ENCODE measurements around the gene ABCB1. TPM values are rescaled to one million over a fixed set of nuclear protein-coding genes. Genes with fewer than 3 reads are reported as not detected.

The ABCB1 gene
- total and polyA plus RNA-seq, 2 experiments from 2014 or later, result 0.53 to 0.80 TPM

GRCh38 chr7:87512906-87513305 is 87.8 kb downstream of the ABCB1 start:
- no peak overlapping the region for H3K4me3 Mint-ChIP-seq
- H3K27me3 Mint-ChIP-seq (ENCODE audit: insufficient read depth, low read depth, poor library complexity), result peaks cover 2% of the 10 kb centered on the region
- H3K36me3 Mint-ChIP-seq (ENCODE audit: low read depth), result no peaks in the 10 kb centered on the region
- no peaks in the 10 kb centered on the region for H3K36me3 ChIP-seq (ENCODE audit: insufficient read depth)
- no peaks in the 10 kb centered on the region for H3F3A ChIP-seq (replicated peaks; ENCODE audit: low read depth)
- H3K4me1 Mint-ChIP-seq, result peaks cover 12% of the 10 kb centered on the region
- H2AFZ ChIP-seq, result no peak overlapping the region
- no peak overlapping the region for H3K4me3 ChIP-seq
- H3K27ac Mint-ChIP-seq, result no peak overlapping the region
- H3K9me3 Mint-ChIP-seq, result no peaks in the 10 kb centered on the region
- no peak for TF ChIP-seq ZNF114 (CRISPR knock-in tag; IDR thresholded peaks at IDR 0.05)
- TF ChIP-seq NANOG (IDR thresholded peaks at IDR 0.05; ENCODE audit: borderline replicate concordance), result no peak
- TF ChIP-seq REST (IDR thresholded peaks at IDR 0.05; ENCODE audit: unreplicated experiment), result no peak
- no peak for TF ChIP-seq ZNF331 (CRISPR knock-in tag; IDR thresholded peaks at IDR 0.05; ENCODE audit: low read depth)
- TF ChIP-seq, protein P1, sequence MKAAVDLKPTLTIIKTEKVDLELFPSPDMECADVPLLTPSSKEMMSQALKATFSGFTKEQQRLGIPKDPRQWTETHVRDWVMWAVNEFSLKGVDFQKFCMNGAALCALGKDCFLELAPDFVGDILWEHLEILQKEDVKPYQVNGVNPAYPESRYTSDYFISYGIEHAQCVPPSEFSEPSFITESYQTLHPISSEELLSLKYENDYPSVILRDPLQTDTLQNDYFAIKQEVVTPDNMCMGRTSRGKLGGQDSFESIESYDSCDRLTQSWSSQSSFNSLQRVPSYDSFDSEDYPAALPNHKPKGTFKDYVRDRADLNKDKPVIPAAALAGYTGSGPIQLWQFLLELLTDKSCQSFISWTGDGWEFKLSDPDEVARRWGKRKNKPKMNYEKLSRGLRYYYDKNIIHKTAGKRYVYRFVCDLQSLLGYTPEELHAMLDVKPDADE (IDR thresholded peaks at IDR 0.05), result no peak
- no peak for TF ChIP-seq EZH2 (IDR thresholded peaks at IDR 0.05; ENCODE audit: low read depth, unreplicated experiment)
- peaks cover 10% of the 10 kb centered on the region for H3K4me1 ChIP-seq (ENCODE audit: insufficient read depth)
- H3K9me2 ChIP-seq (ENCODE audit: insufficient read depth), result peaks cover 3% of the 10 kb centered on the region; the same call in 1 of the 2 replicates
- DNase-seq (ENCODE audit: low spot score), result no peak
- ATAC-seq, result no peak
- H3K27me3 ChIP-seq (ENCODE audit: insufficient read depth), result no peaks in the 10 kb centered on the region
- H3K4me2 ChIP-seq, result no peak overlapping the region
- no peaks in the 10 kb centered on the region for H4K20me1 ChIP-seq (replicated peaks; ENCODE audit: insufficient read depth)
- no peaks in the 10 kb centered on the region for H3K79me2 ChIP-seq (replicated peaks; ENCODE audit: insufficient read depth)
- no peak overlapping the region for H3K27ac ChIP-seq (ENCODE audit: low read depth)

- Mint-ChIP-seq H3K4me1 (peaks cover 12% of the 10 kb centered on the region), H3K27me3 (ENCODE audit: insufficient read depth, low read depth, poor library complexity) (peaks cover 2% of the 10 kb centered on the region), H3K27ac (no peak overlapping the region), H3K36me3 (ENCODE audit: low read depth) (no peaks in the 10 kb centered on the region), H3K4me3 (no peak overlapping the region), H3K9me3 (no peaks in the 10 kb centered on the region)
- DNase-seq (ENCODE audit: low spot score) (no peak), ATAC-seq (no peak)
- Histone ChIP-seq H3K4me1 (ENCODE audit: insufficient read depth) (peaks cover 10% of the 10 kb centered on the region), H2AFZ (no peak overlapping the region), H3K4me2 (no peak overlapping the region), H3K79me2 (replicated peaks; ENCODE audit: insufficient read depth) (no peaks in the 10 kb centered on the region), H3K9me2 (ENCODE audit: insufficient read depth) (peaks cover 3% of the 10 kb centered on the region; the same call in 1 of the 2 replicates), H3K27me3 (ENCODE audit: insufficient read depth) (no peaks in the 10 kb centered on the region), H3K27ac (ENCODE audit: low read depth) (no peak overlapping the region), H3K4me3 (no peak overlapping the region), H3K36me3 (ENCODE audit: insufficient read depth) (no peaks in the 10 kb centered on the region), H4K20me1 (replicated peaks; ENCODE audit: insufficient read depth) (no peaks in the 10 kb centered on the region), H3F3A (replicated peaks; ENCODE audit: low read depth) (no peaks in the 10 kb centered on the region)
- TF ChIP-seq ZNF114 (CRISPR knock-in tag; IDR thresholded peaks at IDR 0.05) (no peak), CREB1 (CRISPR knock-in tag; IDR thresholded peaks at IDR 0.05; ENCODE audit: low read depth) (no peak), NANOG (IDR thresholded peaks at IDR 0.05; ENCODE audit: borderline replicate concordance) (no peak), ZNF331 (CRISPR knock-in tag; IDR thresholded peaks at IDR 0.05; ENCODE audit: low read depth) (no peak)
- TF ChIP-seq, protein P2, sequence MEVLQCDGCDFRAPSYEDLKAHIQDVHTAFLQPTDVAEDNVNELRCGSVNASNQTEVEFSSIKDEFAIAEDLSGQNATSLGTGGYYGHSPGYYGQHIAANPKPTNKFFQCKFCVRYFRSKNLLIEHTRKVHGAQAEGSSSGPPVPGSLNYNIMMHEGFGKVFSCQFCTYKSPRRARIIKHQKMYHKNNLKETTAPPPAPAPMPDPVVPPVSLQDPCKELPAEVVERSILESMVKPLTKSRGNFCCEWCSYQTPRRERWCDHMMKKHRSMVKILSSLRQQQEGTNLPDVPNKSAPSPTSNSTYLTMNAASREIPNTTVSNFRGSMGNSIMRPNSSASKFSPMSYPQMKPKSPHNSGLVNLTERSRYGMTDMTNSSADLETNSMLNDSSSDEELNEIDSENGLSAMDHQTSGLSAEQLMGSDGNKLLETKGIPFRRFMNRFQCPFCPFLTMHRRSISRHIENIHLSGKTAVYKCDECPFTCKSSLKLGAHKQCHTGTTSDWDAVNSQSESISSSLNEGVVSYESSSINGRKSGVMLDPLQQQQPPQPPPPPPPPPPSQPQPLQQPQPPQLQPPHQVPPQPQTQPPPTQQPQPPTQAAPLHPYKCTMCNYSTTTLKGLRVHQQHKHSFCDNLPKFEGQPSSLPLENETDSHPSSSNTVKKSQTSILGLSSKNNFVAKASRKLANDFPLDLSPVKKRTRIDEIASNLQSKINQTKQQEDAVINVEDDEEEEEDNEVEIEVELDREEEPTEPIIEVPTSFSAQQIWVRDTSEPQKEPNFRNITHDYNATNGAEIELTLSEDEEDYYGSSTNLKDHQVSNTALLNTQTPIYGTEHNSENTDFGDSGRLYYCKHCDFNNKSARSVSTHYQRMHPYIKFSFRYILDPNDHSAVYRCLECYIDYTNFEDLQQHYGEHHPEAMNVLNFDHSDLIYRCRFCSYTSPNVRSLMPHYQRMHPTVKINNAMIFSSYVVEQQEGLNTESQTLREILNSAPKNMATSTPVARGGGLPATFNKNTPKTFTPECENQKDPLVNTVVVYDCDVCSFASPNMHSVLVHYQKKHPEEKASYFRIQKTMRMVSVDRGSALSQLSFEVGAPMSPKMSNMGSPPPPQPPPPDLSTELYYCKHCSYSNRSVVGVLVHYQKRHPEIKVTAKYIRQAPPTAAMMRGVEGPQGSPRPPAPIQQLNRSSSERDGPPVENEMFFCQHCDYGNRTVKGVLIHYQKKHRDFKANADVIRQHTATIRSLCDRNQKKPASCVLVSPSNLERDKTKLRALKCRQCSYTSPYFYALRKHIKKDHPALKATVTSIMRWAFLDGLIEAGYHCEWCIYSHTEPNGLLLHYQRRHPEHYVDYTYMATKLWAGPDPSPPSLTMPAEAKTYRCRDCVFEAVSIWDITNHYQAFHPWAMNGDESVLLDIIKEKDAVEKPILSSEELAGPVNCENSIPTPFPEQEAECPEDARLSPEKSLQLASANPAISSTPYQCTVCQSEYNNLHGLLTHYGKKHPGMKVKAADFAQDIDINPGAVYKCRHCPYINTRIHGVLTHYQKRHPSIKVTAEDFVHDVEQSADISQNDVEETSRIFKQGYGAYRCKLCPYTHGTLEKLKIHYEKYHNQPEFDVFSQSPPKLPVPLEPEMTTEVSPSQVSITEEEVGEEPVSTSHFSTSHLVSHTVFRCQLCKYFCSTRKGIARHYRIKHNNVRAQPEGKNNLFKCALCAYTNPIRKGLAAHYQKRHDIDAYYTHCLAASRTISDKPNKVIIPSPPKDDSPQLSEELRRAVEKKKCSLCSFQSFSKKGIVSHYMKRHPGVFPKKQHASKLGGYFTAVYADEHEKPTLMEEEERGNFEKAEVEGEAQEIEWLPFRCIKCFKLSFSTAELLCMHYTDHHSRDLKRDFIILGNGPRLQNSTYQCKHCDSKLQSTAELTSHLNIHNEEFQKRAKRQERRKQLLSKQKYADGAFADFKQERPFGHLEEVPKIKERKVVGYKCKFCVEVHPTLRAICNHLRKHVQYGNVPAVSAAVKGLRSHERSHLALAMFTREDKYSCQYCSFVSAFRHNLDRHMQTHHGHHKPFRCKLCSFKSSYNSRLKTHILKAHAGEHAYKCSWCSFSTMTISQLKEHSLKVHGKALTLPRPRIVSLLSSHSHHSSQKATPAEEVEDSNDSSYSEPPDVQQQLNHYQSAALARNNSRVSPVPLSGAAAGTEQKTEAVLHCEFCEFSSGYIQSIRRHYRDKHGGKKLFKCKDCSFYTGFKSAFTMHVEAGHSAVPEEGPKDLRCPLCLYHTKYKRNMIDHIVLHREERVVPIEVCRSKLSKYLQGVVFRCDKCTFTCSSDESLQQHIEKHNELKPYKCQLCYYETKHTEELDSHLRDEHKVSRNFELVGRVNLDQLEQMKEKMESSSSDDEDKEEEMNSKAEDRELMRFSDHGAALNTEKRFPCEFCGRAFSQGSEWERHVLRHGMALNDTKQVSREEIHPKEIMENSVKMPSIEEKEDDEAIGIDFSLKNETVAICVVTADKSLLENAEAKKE (CRISPR knock-in tag; IDR thresholded peaks at IDR 0.05), result no peak
These were observed 89.2 kb downstream of the ABCB1 start for GRCh38 chr7:87511510-87511909.

Data from GM23338 (cell line).